Uterus (tissue), 4 donors: Measurements from ENCODE around the gene INSIG1. TPM values are rescaled to one million over a fixed set of nuclear protein-coding genes. Genes with fewer than 3 reads are reported as not detected.

Experiments used
- DNase-seq, 2 donors: peaks; one replicate each; pipeline ENCODE4 v3.0.0-alpha.2; 2019 to 2020
- H3K27ac ChIP-seq, 2 donors: fragments of 200-600 bp; sonication (generic); 1 replicate in 1 of 2; 2 replicates in 1 of 2; pipeline ENCODE4 v1.5.1; 2016 to 2018
- H3K27me3 ChIP-seq, 2 donors: fragments of 200-600 bp; sonication (generic); one replicate each; pipeline ENCODE4 v1.5.1; 2018 to 2019; ENCODE audit warnings: control low read depth in 1 of 2
- H3K36me3 ChIP-seq, 2 donors: fragments of 200-600 bp; sonication (generic); one replicate each; pipeline ENCODE4 v1.5.1; 2019; ENCODE audit warnings: control low read depth in 1 of 2
- H3K4me1 ChIP-seq, 2 donors: fragments of 200-600 bp; sonication (generic); one replicate each; pipeline ENCODE4 v1.5.1; 2018 to 2019; ENCODE audit warnings: control low read depth in 1 of 2
- H3K4me3 ChIP-seq, 2 donors: fragments of 200-600 bp; sonication (generic); 1 replicate in 1 of 2; 2 replicates in 1 of 2; pipeline ENCODE4 v1.5.1; 2018 to 2019; ENCODE audit warnings: mild to moderate bottlenecking in 1 of 2
- H3K9me3 ChIP-seq, 2 donors: fragments of 200-600 bp; sonication (generic); one replicate each; pipeline ENCODE4 v1.5.1; 2019; ENCODE audit warnings: control low read depth in 1 of 2
- POLR2A ChIP-seq, 2 donors: fragments of 450-650 bp; IDR thresholded peaks; one replicate each; pipeline ENCODE4 v1.6.1; 2016; ENCODE audit warnings: antibody characterized with exemption in 2 of 2, mild to moderate bottlenecking in 1 of 2, moderate library complexity in 1 of 2
- intact Hi-C: fragments of 100-400 bp; cut with DNase I; formaldehyde crosslinking; loops from one replicate; pipeline ENCODE4 v1.15.1; 2023; ENCODE audit warnings: low total_unique reads
- total RNA-seq, 4 donors: library from RNA; depleted of rRNA in 3 of 4; stranded (reverse); fragments of >200 nt in 3 of 4; gene quantifications; one replicate each; pipeline versions ENCODE4 v1.1.0 to v1.2.4, GENCODE V29; 2014 to 2023
- TF ChIP-seq, protein P1 (sequence below), 4 experiments: fragments of 200-600 bp in 2 of 4; fragments of 450-650 bp in 2 of 4; sonication (generic) in 2 of 4; IDR thresholded peaks; one replicate each; pipeline ENCODE4 v1.5.1; 2016 to 2019; ENCODE audit warnings: antibody characterized with exemption in 4 of 4, mild to moderate bottlenecking in 2 of 4, moderate library complexity in 1 of 4
- donor health status: DM: yes; HTN: yes; CAD: no.

Gene INSIG1
- total RNA-seq, 4 donors from 2014 or later: 11.0 to 46.6 (median 22.0) TPM

DNA sequence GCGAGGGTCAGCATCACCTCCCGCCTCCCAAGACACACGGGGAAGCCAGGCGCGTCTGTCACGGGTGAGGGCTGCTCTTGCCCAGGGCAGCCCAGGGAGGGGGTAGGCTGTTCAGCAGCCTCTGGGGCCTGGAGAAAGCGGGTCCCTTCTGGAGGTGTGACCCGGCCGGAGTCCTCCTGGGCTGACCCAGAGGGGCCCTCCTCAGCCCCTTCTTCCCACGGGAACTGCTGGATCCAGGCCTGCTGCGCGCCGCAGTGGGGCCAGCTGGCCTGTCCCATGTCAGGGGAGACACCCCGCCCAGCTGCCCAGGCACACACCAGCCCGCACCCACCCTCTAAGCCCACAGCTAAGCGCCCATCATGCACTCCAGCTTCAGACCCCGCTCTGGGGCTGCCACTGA, 41.8 kb downstream of the INSIG1 start:
- Histone ChIP-seq H3K27me3 (no peaks in the 10 kb centered on the region), H3K36me3 (no peaks in the 10 kb centered on the region), H3K4me3 (no peak overlapping the region), H3K4me1 (peaks cover 0 to 1% of the 10 kb centered on the region in 2 donors), H3K9me3 (no peaks in the 10 kb centered on the region), H3K27ac (no peak overlapping the region)
- TF ChIP-seq, protein P1, sequence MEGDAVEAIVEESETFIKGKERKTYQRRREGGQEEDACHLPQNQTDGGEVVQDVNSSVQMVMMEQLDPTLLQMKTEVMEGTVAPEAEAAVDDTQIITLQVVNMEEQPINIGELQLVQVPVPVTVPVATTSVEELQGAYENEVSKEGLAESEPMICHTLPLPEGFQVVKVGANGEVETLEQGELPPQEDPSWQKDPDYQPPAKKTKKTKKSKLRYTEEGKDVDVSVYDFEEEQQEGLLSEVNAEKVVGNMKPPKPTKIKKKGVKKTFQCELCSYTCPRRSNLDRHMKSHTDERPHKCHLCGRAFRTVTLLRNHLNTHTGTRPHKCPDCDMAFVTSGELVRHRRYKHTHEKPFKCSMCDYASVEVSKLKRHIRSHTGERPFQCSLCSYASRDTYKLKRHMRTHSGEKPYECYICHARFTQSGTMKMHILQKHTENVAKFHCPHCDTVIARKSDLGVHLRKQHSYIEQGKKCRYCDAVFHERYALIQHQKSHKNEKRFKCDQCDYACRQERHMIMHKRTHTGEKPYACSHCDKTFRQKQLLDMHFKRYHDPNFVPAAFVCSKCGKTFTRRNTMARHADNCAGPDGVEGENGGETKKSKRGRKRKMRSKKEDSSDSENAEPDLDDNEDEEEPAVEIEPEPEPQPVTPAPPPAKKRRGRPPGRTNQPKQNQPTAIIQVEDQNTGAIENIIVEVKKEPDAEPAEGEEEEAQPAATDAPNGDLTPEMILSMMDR (IDR thresholded peaks at IDR 0.05): no peak
- no peak for TF ChIP-seq POLR2A (IDR thresholded peaks at IDR 0.05)
- DNase-seq: no peak
- intact Hi-C loops: no loop called here

DNA sequence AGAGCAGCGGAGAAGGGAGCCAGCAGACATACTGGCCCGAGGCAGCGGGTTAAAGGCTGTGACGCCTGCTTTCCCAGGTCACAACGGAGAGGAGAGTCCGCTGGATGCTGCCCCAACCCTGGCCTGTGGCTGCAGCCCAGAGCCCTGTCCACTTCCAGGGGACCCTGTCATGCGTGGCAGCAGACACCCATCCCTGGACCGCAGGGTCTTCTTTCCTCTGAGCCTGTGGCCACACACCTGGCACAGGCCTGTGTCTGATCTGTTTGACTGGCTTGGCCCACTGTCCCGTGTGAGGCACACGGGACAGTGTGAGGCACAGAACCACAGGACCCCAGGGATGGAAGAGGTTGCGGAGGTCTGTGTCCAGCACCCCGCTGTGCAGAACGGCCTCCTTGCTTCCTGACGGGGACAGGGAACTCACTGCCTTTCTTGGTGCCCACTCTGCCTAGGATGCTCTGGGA, 42.4 kb downstream of the INSIG1 start:
- H3K4me3 ChIP-seq: no peak overlapping the region
- no peaks in the 10 kb centered on the region for H3K27me3 ChIP-seq
- no peak overlapping the region for H3K27ac ChIP-seq
- H3K4me1 ChIP-seq: peaks cover 0 to 5% of the 10 kb centered on the region in 2 donors
- intact Hi-C loops: loop anchor here (10.0 kb wide), 2 partner anchors 145 to 415 kb away; no protein-coding TSS in a partner anchor
- no peaks in the 10 kb centered on the region for H3K36me3 ChIP-seq
- no peak for DNase-seq
- no peaks in the 10 kb centered on the region for H3K9me3 ChIP-seq
- no peak for TF ChIP-seq POLR2A (IDR thresholded peaks at IDR 0.05)
- TF ChIP-seq, protein P1 (IDR thresholded peaks at IDR 0.05): no peak

DNA sequence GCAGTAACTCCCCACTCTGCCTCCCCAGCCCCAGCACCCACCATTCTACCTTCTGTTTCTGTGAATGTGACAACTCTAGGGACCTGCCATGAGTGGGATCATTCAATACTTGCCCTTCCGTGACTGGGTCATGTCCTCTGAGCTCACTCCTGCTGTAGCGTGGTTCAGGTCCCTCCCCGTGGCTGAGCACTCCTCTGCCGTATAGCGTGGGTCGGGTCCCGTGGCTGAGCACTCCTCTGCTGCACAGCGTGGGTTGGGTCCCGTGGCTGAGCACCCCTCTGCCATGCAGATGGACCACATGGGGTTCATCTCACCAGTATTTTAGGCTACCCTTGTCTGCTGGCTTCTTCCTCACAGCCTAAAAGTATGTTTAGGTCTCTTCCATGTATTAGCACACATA, 43.0 kb downstream of the INSIG1 start:
- no peak for TF ChIP-seq POLR2A (IDR thresholded peaks at IDR 0.05)
- TF ChIP-seq, protein P1 (IDR thresholded peaks at IDR 0.05): no peak
- no peak for DNase-seq
- H3K4me1 ChIP-seq: peaks cover 0 to 5% of the 10 kb centered on the region in 2 donors
- no peak overlapping the region for H3K27ac ChIP-seq
- no peaks in the 10 kb centered on the region for H3K27me3 ChIP-seq
- no peaks in the 10 kb centered on the region for H3K9me3 ChIP-seq
- H3K36me3 ChIP-seq: no peaks in the 10 kb centered on the region
- intact Hi-C loops: loop anchor here (10.0 kb wide), 2 partner anchors 146 to 416 kb away; no protein-coding TSS in a partner anchor
- H3K4me3 ChIP-seq: no peak overlapping the region

DNA sequence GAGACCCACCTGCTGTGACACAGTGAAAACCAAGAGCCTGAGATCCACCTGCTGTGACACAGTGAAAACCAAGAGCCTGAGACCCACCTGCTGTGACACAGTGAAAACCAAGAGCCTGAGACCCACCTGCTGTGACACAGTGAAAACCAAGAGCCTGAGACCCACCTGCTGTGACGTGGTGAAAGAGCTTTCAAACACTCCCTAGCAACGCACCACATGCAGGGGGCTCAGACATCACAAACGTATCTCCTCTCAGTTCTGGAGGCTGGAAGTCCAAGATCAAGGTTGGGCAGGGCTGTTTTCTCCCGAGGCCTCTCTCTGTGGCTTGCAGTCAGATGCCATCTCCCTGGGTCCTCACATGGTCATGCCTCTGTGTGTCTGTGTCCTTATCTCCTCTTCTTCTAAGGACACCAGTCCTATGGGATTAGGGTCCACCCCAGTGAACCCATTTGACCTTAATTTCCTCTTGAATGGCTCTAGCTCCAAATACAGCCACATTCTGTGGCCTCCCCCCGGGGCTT, 43.8 kb downstream of the INSIG1 start:
- Histone ChIP-seq H3K4me1 (peaks cover 0 to 5% of the 10 kb centered on the region in 2 donors), H3K36me3 (no peaks in the 10 kb centered on the region), H3K9me3 (no peaks in the 10 kb centered on the region), H3K27ac (no peak overlapping the region), H3K4me3 (no peak overlapping the region), H3K27me3 (no peaks in the 10 kb centered on the region)
- DNase-seq: no peak
- intact Hi-C loops: loop anchor here (10.0 kb wide), 2 partner anchors 147 to 417 kb away; no protein-coding TSS in a partner anchor
- no peak for TF ChIP-seq POLR2A (IDR thresholded peaks at IDR 0.05)
- TF ChIP-seq, protein P1 (IDR thresholded peaks at IDR 0.05): no peak

DNA sequence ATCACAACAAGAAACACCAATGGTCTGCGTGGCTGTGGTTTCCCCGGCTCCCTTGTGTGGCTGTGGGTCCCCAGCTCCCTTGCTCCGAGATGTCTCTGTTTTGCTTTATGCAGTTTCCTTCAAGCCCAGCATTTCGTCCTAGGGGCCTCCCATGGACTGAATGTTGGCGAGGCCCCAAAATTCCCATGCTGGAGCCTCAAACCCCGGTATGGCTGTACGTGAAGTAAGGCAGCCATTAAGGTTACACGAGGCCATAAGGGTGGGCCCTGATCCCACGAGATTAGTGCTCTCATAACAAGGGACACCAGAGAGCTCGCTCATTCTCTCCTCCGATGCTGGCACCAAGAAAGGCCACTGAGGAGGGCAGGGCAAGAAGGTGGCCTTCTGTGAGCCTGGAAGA, 44.6 kb downstream of the INSIG1 start:
- no peak overlapping the region for H3K27ac ChIP-seq
- no peaks in the 10 kb centered on the region for H3K36me3 ChIP-seq
- H3K27me3 ChIP-seq: no peaks in the 10 kb centered on the region
- no peak for DNase-seq
- TF ChIP-seq, protein P1 (IDR thresholded peaks at IDR 0.05): no peak
- no peak for TF ChIP-seq POLR2A (IDR thresholded peaks at IDR 0.05)
- no peak overlapping the region for H3K4me3 ChIP-seq
- intact Hi-C loops: loop anchor here (10.0 kb wide), 2 partner anchors 148 to 418 kb away; no protein-coding TSS in a partner anchor
- peaks cover 0 to 5% of the 10 kb centered on the region in 2 donors for H3K4me1 ChIP-seq
- H3K9me3 ChIP-seq: no peaks in the 10 kb centered on the region
